Measurements from ENCODE around the gene PDE1C.

PDE1C gene

GRCh38 chr7:31794851-31795344, 275.3 kb downstream of the PDE1C start:
- Histone ChIP-seq H3K4me1 (ENCODE audit: insufficient read depth, low read length) (no peaks in the 10 kb centered on the region), H3K9ac (ENCODE audit: low read depth, low read length) (no peak overlapping the region), H3K36me3 (ENCODE audit: insufficient read depth, low read length) (no peaks in the 10 kb centered on the region), H3K9me3 (ENCODE audit: control insufficient read depth, insufficient read depth, low read length) (no peaks in the 10 kb centered on the region)

GRCh38 chr7:31791881-31792280, 278.3 kb downstream of the PDE1C start:
- no peaks in the 10 kb centered on the region for H3K9me3 ChIP-seq (ENCODE audit: control insufficient read depth, insufficient read depth, low read length)
- no peaks in the 10 kb centered on the region for H3K36me3 ChIP-seq (ENCODE audit: insufficient read depth, low read length)
- H3K9ac ChIP-seq (ENCODE audit: low read depth, low read length), result no peak overlapping the region
- no peaks in the 10 kb centered on the region for H3K4me1 ChIP-seq (ENCODE audit: insufficient read depth, low read length)

GRCh38 chr7:31788883-31789680, 281.1 kb downstream of the PDE1C start:
- Histone ChIP-seq H3K9me3 (ENCODE audit: control insufficient read depth, insufficient read depth, low read length) (no peaks in the 10 kb centered on the region), H3K4me1 (ENCODE audit: insufficient read depth, low read length) (no peaks in the 10 kb centered on the region), H3K36me3 (ENCODE audit: insufficient read depth, low read length) (no peaks in the 10 kb centered on the region), H3K9ac (ENCODE audit: low read depth, low read length) (no peak overlapping the region)

- Histone ChIP-seq H3K9ac (ENCODE audit: low read depth, low read length) (no peak overlapping the region), H3K9me3 (ENCODE audit: control insufficient read depth, insufficient read depth, low read length) (no peaks in the 10 kb centered on the region), H3K4me1 (ENCODE audit: insufficient read depth, low read length) (no peaks in the 10 kb centered on the region), H3K36me3 (ENCODE audit: insufficient read depth, low read length) (no peaks in the 10 kb centered on the region)
Observed at GRCh38 chr7:31788445-31788844, 281.8 kb downstream of the PDE1C start.

GRCh38 chr7:31786326-31786725, 283.9 kb downstream of the PDE1C start:
- Histone ChIP-seq H3K9ac (ENCODE audit: low read depth, low read length) (no peak overlapping the region), H3K9me3 (ENCODE audit: control insufficient read depth, insufficient read depth, low read length) (no peaks in the 10 kb centered on the region), H3K36me3 (ENCODE audit: insufficient read depth, low read length) (no peaks in the 10 kb centered on the region), H3K4me1 (ENCODE audit: insufficient read depth, low read length) (no peaks in the 10 kb centered on the region)

GRCh38 chr7:31785101-31785500, 285.1 kb downstream of the PDE1C start:
- Histone ChIP-seq H3K9ac (ENCODE audit: low read depth, low read length) (no peak overlapping the region), H3K9me3 (ENCODE audit: control insufficient read depth, insufficient read depth, low read length) (no peaks in the 10 kb centered on the region), H3K36me3 (ENCODE audit: insufficient read depth, low read length) (no peaks in the 10 kb centered on the region), H3K4me1 (ENCODE audit: insufficient read depth, low read length) (no peaks in the 10 kb centered on the region)

GRCh38 chr7:31783221-31783620, 287.0 kb downstream of the PDE1C start:
- Histone ChIP-seq H3K9ac (ENCODE audit: low read depth, low read length) (no peak overlapping the region), H3K36me3 (ENCODE audit: insufficient read depth, low read length) (no peaks in the 10 kb centered on the region), H3K4me1 (ENCODE audit: insufficient read depth, low read length) (no peaks in the 10 kb centered on the region), H3K9me3 (ENCODE audit: control insufficient read depth, insufficient read depth, low read length) (no peaks in the 10 kb centered on the region)

- Histone ChIP-seq H3K36me3 (ENCODE audit: insufficient read depth, low read length) (no peaks in the 10 kb centered on the region), H3K9me3 (ENCODE audit: control insufficient read depth, insufficient read depth, low read length) (no peaks in the 10 kb centered on the region), H3K4me1 (ENCODE audit: insufficient read depth, low read length) (no peaks in the 10 kb centered on the region), H3K9ac (ENCODE audit: low read depth, low read length) (no peak overlapping the region)
Observed at GRCh38 chr7:31782411-31782991, 287.7 kb downstream of the PDE1C start.

GRCh38 chr7:31778296-31778695, 291.9 kb downstream of the PDE1C start:
- H3K9me3 ChIP-seq (ENCODE audit: control insufficient read depth, insufficient read depth, low read length), result no peaks in the 10 kb centered on the region
- H3K4me1 ChIP-seq (ENCODE audit: insufficient read depth, low read length), result peaks cover 4% of the 10 kb centered on the region; the same call in 1 of the 2 replicates
- H3K36me3 ChIP-seq (ENCODE audit: insufficient read depth, low read length), result no peaks in the 10 kb centered on the region
- H3K9ac ChIP-seq (ENCODE audit: low read depth, low read length), result no peak overlapping the region

- Histone ChIP-seq H3K36me3 (ENCODE audit: insufficient read depth, low read length) (no peaks in the 10 kb centered on the region), H3K9ac (ENCODE audit: low read depth, low read length) (no peak overlapping the region), H3K4me1 (ENCODE audit: insufficient read depth, low read length) (peaks cover 4% of the 10 kb centered on the region; the same call in 1 of the 2 replicates), H3K9me3 (ENCODE audit: control insufficient read depth, insufficient read depth, low read length) (no peaks in the 10 kb centered on the region)
Observed at GRCh38 chr7:31776616-31777015, 293.6 kb downstream of the PDE1C start.

- no peaks in the 10 kb centered on the region for H3K36me3 ChIP-seq (ENCODE audit: insufficient read depth, low read length)
- no peaks in the 10 kb centered on the region for H3K9me3 ChIP-seq (ENCODE audit: control insufficient read depth, insufficient read depth, low read length)
- H3K9ac ChIP-seq (ENCODE audit: low read depth, low read length), result no peak overlapping the region
- peaks cover 4% of the 10 kb centered on the region; the same call in 1 of the 2 replicates for H3K4me1 ChIP-seq (ENCODE audit: insufficient read depth, low read length)
Observed at GRCh38 chr7:31775556-31775955, 294.7 kb downstream of the PDE1C start.

- Histone ChIP-seq H3K9me3 (ENCODE audit: control insufficient read depth, insufficient read depth, low read length) (no peaks in the 10 kb centered on the region; the same call in 1 of the 2 replicates), H3K36me3 (ENCODE audit: insufficient read depth, low read length) (no peaks in the 10 kb centered on the region), H3K4me1 (ENCODE audit: insufficient read depth, low read length) (peaks cover 4% of the 10 kb centered on the region; the same call in 1 of the 2 replicates), H3K9ac (ENCODE audit: low read depth, low read length) (no peak overlapping the region)
Observed at GRCh38 chr7:31772211-31772610, 298.0 kb downstream of the PDE1C start.

- H3K36me3 ChIP-seq (ENCODE audit: insufficient read depth, low read length), result no peaks in the 10 kb centered on the region
- no peaks in the 10 kb centered on the region; the same call in 1 of the 2 replicates for H3K9me3 ChIP-seq (ENCODE audit: control insufficient read depth, insufficient read depth, low read length)
- no peaks in the 10 kb centered on the region for H3K4me1 ChIP-seq (ENCODE audit: insufficient read depth, low read length)
- H3K9ac ChIP-seq (ENCODE audit: low read depth, low read length), result no peak overlapping the region
Observed at GRCh38 chr7:31767686-31768358, 302.4 kb downstream of the PDE1C start.

GRCh38 chr7:31764462-31764861, 305.7 kb downstream of the PDE1C start:
- no peak overlapping the region for H3K9ac ChIP-seq (ENCODE audit: low read depth, low read length)
- no peaks in the 10 kb centered on the region for H3K9me3 ChIP-seq (ENCODE audit: control insufficient read depth, insufficient read depth, low read length)
- no peaks in the 10 kb centered on the region for H3K36me3 ChIP-seq (ENCODE audit: insufficient read depth, low read length)
- H3K4me1 ChIP-seq (ENCODE audit: insufficient read depth, low read length), result no peaks in the 10 kb centered on the region
